K562 (cell line): ENCODE results near the gene CNPY4. TPM values are rescaled to one million over a fixed set of nuclear protein-coding genes. Genes with fewer than 3 reads are reported as not detected.

ENCODE experiments used
- BCL6 ChIP-seq: fragments of 250-450 bp; sonication (Bioruptor Pico); IDR thresholded peaks from 2 replicates; pipeline ENCODE4 v1.4.0; 2020
- E2F3 ChIP-seq: fragments of 250-450 bp; sonication (Bioruptor Pico); IDR thresholded peaks from 2 replicates; pipeline ENCODE4 v1.4.0; 2020; ENCODE audit warnings: mild to moderate bottlenecking
- FOXP1 ChIP-seq: sonication (generic); formaldehyde crosslinking; IDR thresholded peaks from 2 replicates; pipeline ENCODE4 v1.8.0; 2022; ENCODE audit warnings: mild to moderate bottlenecking, missing genetic modification reagents
- KDM1A ChIP-seq, 2 experiments: fragments of 450-650 bp; IDR thresholded peaks; 2 replicates each; pipeline ENCODE4 v1.6.1; 2016; ENCODE audit warnings: mild to moderate bottlenecking in 2 of 2
- NFIC ChIP-seq: fragments of 450-650 bp; IDR thresholded peaks from 2 replicates; pipeline ENCODE4 v1.6.1; 2017; ENCODE audit warnings: mild to moderate bottlenecking, inconsistent platforms
- POLR2AphosphoS2 ChIP-seq: IDR thresholded peaks from 2 replicates; pipeline ENCODE4 v1.6.1; 2012; ENCODE audit warnings: low read length, improper control_type of control experiment
- POLR2AphosphoS5 ChIP-seq: IDR thresholded peaks from 2 replicates; pipeline ENCODE4 v1.6.1; 2011; ENCODE audit warnings: mild to moderate bottlenecking, low read depth, low read length, moderate library complexity; ENCODE audit not compliant: control insufficient read depth, insufficient read depth
- RBBP5 ChIP-seq: fragments of 200-600 bp; sonication (generic); IDR thresholded peaks from 2 replicates; pipeline ENCODE4 v1.6.1; 2012; ENCODE audit warnings: borderline replicate concordance, mild to moderate bottlenecking, low read length, control low read depth, inconsistent platforms; ENCODE audit not compliant: insufficient read depth, poor library complexity, severe bottlenecking
- SAFB2 ChIP-seq: fragments of 200-400 bp; formaldehyde crosslinking; IDR thresholded peaks from 2 replicates; pipeline ENCODE4 v1.6.1; 2018; ENCODE audit warnings: borderline replicate concordance, low read length, low read depth, moderate library complexity; ENCODE audit not compliant: severe bottlenecking
- TAF1 ChIP-seq: IDR thresholded peaks from 2 replicates; pipeline ENCODE4 v1.6.1; 2011; ENCODE audit warnings: mild to moderate bottlenecking, low read length, moderate library complexity; ENCODE audit not compliant: insufficient read depth, control insufficient read depth, severe bottlenecking; ENCODE audit errors: extremely low read depth
- ZFP30 ChIP-seq: fragments of 250-450 bp; sonication (Bioruptor Pico); IDR thresholded peaks from 2 replicates; pipeline ENCODE4 v1.8.0; 2022; ENCODE audit warnings: moderate library complexity, mild to moderate bottlenecking, inconsistent platforms, borderline replicate concordance
- ZNF143 ChIP-seq: sonication (generic); formaldehyde crosslinking; IDR thresholded peaks from 2 replicates; pipeline ENCODE4 v1.9.0; 2022; ENCODE audit warnings: mild to moderate bottlenecking, missing genetic modification reagents
- ZNF507 ChIP-seq: conservative IDR thresholded peaks from 2 replicates; pipeline ENCODE4 v1.6.1; 2017; ENCODE audit warnings: missing genetic modification characterization, missing compliant biosample characterization
- ZNF584 ChIP-seq: fragments of 200-800 bp; sonication (Bioruptor generic); IDR thresholded peaks from 2 replicates; pipeline ENCODE4 v1.6.1; 2016; ENCODE audit warnings: low read depth, mild to moderate bottlenecking, missing genetic modification characterization, missing compliant biosample characterization
- ZNF699 ChIP-seq: fragments of 250-450 bp; sonication (Bioruptor Pico); IDR thresholded peaks from 2 replicates; pipeline ENCODE4 v1.8.0; 2021; ENCODE audit warnings: mild to moderate bottlenecking, moderate library complexity; ENCODE audit not compliant: insufficient replicate concordance
- polyA plus RNA-seq, 8 experiments: library from polyadenylated mRNA; depleted of rRNA in 4 of 8; stranded (reverse) in 5 of 8; unstranded in 3 of 8; fragments of >200 nt; fragmentation: Nextera tagmentation in 2 of 8; fragmentation: Illumina TruSeq in 1 of 8; extraction: Ambion mirVana in 2 of 8; extraction: Trizol in 1 of 8; gene quantifications; 2 replicates each; pipeline versions ENCODE4 v1.2.1 to v1.2.3, GENCODE V29; 2011 to 2014; ENCODE audit warnings: inconsistent platforms in 1 of 8, missing spikeins in 1 of 8
- total RNA-seq, 7 experiments: library from RNA; depleted of rRNA in 6 of 7; stranded (reverse); fragments of >200 nt in 6 of 7; fragmentation: Illumina TruSeq in 2 of 7; extraction: Trizol in 2 of 7; gene quantifications; 2 replicates each; pipeline versions ENCODE4 v1.2.1 to v1.2.3, GENCODE V29; 2011 to 2021; ENCODE audit warnings: low replicate concordance in 1 of 7
- TF ChIP-seq, protein P1 (sequence below): fragments of 450-650 bp; formaldehyde crosslinking; IDR thresholded peaks from 2 replicates; pipeline ENCODE4 v1.4.0; 2022; ENCODE audit warnings: missing genetic modification characterization
- TF ChIP-seq, protein P2 (sequence below): fragments of 450-650 bp; IDR thresholded peaks from 2 replicates; pipeline ENCODE4 v1.6.1; 2018; ENCODE audit not compliant: partially characterized antibody
- TF ChIP-seq, protein P3 (sequence below), 2 experiments: IDR thresholded peaks; 2 replicates each; pipeline ENCODE4 v1.6.1; 2011; ENCODE audit warnings: borderline replicate concordance in 1 of 2, control low read depth in 1 of 2, low read depth in 1 of 2, low read length in 1 of 2, mild to moderate bottlenecking in 1 of 2, mixed read lengths in 1 of 2, moderate library complexity in 1 of 2; ENCODE audit not compliant: insufficient read depth in 1 of 2, insufficient read length in 1 of 2, poor library complexity in 1 of 2, severe bottlenecking in 1 of 2; ENCODE audit errors: extremely low read depth in 1 of 2
- TF ChIP-seq, protein P4 (sequence below): fragments of 250-450 bp; sonication (Bioruptor Pico); IDR thresholded peaks from 2 replicates; pipeline ENCODE4 v1.5.0; 2021

CNPY4 gene
- total and polyA plus RNA-seq, 9 of the 15 experiments (the other 6 are each of a cell fraction or from before 2014, with no cell fraction given), result 1.9 to 11.2 (median 7.0) TPM

DNA sequence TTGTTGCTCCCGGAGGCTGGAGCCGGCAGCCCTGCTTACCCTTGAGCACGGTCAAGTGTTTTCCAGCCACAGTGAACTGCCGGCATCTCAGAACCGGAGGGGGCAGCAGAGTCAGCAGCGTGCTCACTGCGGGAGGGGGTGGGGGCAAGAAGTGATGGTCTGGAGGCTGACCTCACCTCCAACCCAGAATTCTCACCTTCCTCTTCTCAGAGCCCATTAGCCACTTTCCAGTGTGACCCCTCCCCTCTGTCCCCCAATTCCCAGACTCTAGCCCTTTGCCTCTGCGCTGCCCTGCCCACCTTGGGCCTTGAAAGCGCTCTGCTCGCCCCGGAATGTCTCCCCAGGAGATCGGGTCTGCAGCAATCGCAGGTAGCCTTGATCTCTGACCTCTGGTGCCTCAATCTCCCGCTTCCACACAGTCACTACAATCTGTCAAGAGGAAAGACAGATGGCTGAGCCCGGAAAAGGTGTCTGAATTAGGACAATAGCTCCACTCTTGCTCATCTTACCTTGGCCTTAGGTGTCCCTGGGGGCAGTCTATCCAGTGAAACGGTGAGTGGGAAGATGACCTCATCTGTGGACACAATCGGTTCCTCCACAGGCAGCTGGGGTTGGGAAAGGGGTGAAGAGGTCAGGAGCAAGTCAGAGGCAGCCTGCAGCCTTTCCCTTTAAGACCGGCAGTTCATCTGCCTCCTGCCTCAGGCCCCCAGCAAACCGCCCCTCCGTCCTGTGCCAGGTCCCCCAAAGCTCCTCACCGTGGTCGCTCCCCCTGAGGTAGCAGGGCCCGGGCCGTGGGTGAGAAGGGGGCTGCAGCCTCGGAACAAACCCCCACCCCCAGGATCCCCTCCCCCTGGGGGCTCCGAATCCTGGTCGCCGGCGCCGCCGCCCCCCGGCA is 38.1 kb downstream of the CNPY4 start (continued):
- TF ChIP-seq, protein P1, sequence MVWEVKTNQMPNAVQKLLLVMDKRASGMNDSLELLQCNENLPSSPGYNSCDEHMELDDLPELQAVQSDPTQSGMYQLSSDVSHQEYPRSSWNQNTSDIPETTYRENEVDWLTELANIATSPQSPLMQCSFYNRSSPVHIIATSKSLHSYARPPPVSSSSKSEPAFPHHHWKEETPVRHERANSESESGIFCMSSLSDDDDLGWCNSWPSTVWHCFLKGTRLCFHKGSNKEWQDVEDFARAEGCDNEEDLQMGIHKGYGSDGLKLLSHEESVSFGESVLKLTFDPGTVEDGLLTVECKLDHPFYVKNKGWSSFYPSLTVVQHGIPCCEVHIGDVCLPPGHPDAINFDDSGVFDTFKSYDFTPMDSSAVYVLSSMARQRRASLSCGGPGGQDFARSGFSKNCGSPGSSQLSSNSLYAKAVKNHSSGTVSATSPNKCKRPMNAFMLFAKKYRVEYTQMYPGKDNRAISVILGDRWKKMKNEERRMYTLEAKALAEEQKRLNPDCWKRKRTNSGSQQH, result 0 out of 2 replicates have a peak, but pooled peaks have one; percentile 26
- no peak for TF ChIP-seq ZNF507 (tag)
- TF ChIP-seq E2F3, result no peak
- TF ChIP-seq, protein P2, sequence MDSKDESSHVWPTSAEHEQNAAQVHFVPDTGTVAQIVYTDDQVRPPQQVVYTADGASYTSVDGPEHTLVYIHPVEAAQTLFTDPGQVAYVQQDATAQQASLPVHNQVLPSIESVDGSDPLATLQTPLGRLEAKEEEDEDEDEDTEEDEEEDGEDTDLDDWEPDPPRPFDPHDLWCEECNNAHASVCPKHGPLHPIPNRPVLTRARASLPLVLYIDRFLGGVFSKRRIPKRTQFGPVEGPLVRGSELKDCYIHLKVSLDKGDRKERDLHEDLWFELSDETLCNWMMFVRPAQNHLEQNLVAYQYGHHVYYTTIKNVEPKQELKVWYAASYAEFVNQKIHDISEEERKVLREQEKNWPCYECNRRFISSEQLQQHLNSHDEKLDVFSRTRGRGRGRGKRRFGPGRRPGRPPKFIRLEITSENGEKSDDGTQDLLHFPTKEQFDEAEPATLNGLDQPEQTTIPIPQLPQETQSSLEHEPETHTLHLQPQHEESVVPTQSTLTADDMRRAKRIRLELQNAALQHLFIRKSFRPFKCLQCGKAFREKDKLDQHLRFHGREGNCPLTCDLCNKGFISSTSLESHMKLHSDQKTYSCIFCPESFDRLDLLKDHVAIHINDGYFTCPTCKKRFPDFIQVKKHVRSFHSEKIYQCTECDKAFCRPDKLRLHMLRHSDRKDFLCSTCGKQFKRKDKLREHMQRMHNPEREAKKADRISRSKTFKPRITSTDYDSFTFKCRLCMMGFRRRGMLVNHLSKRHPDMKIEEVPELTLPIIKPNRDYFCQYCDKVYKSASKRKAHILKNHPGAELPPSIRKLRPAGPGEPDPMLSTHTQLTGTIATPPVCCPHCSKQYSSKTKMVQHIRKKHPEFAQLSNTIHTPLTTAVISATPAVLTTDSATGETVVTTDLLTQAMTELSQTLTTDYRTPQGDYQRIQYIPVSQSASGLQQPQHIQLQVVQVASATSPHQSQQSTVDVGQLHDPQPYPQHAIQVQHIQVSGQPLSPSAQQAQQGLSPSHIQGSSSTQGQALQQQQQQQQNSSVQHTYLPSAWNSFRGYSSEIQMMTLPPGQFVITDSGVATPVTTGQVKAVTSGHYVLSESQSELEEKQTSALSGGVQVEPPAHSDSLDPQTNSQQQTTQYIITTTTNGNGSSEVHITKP, result peak; percentile 23
- no peak for TF ChIP-seq RBBP5
- no peak for TF ChIP-seq ZNF699 (CRISPR knock-in tag)
- TF ChIP-seq ZFP30, result no peak
- TF ChIP-seq, protein P3, sequence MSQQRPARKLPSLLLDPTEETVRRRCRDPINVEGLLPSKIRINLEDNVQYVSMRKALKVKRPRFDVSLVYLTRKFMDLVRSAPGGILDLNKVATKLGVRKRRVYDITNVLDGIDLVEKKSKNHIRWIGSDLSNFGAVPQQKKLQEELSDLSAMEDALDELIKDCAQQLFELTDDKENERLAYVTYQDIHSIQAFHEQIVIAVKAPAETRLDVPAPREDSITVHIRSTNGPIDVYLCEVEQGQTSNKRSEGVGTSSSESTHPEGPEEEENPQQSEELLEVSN (IDR thresholded peaks at IDR 0.05; ENCODE audit: borderline replicate concordance in 1 of 2, extremely low read depth in 1 of 2, insufficient read depth in 1 of 2, insufficient read length in 1 of 2, low read depth in 1 of 2, low read length in 1 of 2, poor library complexity in 1 of 2, severe bottlenecking in 1 of 2), result peak in 1 of 2 experiments; percentile 58
- TF ChIP-seq FOXP1 (CRISPR knock-in tag), result no peak
- peak; percentile 36; the same call in 1 of the 2 replicates for TF ChIP-seq POLR2AphosphoS5
- TF ChIP-seq KDM1A (IDR thresholded peaks at IDR 0.05), result 0 out of 4 replicates have a peak, but pooled peaks of 1 of the 2 experiments have one; percentile 31
- TF ChIP-seq NFIC, result no peak; the same call in 1 of the 2 replicates
- TF ChIP-seq POLR2AphosphoS2, result peak; percentile 53; the same call in 1 of the 2 replicates
- TF ChIP-seq ZNF584 (CRISPR knock-in tag), result no peak
- TF ChIP-seq BCL6 (CRISPR knock-in tag), result no peak
- TF ChIP-seq TAF1, result peak; percentile 42
- TF ChIP-seq, protein P4, sequence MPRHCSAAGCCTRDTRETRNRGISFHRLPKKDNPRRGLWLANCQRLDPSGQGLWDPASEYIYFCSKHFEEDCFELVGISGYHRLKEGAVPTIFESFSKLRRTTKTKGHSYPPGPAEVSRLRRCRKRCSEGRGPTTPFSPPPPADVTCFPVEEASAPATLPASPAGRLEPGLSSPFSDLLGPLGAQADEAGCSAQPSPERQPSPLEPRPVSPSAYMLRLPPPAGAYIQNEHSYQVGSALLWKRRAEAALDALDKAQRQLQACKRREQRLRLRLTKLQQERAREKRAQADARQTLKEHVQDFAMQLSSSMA (CRISPR knock-in tag), result 0 out of 2 replicates have a peak, but pooled peaks have one; percentile 33
- no peak for TF ChIP-seq SAFB2
- 0 out of 2 replicates have a peak, but pooled peaks have one; percentile 38 for TF ChIP-seq ZNF143 (CRISPR knock-in tag)
